DOHH2 (cell line): Measurements from ENCODE around the gene CD36.

ENCODE experiments used
- H3F3A ChIP-seq: fragments of 200-600 bp; sonication (generic), shearing (Covaris generic); 2 replicates; pipeline ENCODE4 v1.6.0; 2016; ENCODE audit warnings: antibody characterized with exemption, mild to moderate bottlenecking; ENCODE audit not compliant: control insufficient read depth, insufficient read depth
- H3K27ac ChIP-seq: fragments of 200-600 bp; sonication (generic); 2 replicates; pipeline ENCODE4 v1.5.1; 2014; ENCODE audit warnings: low read depth, mild to moderate bottlenecking, low read length, moderate library complexity
- H3K27me3 ChIP-seq: fragments of 200-600 bp; sonication (generic); 2 replicates; pipeline ENCODE4 v1.6.1; 2014; ENCODE audit warnings: mild to moderate bottlenecking, low read length, mixed read lengths; ENCODE audit not compliant: control insufficient read depth
- H3K36me3 ChIP-seq: fragments of 200-600 bp; sonication (generic); 2 replicates; pipeline ENCODE4 v1.6.1; 2014; ENCODE audit warnings: mild to moderate bottlenecking, low read length, moderate library complexity, mixed read lengths; ENCODE audit not compliant: control insufficient read depth
- H3K4me1 ChIP-seq: fragments of 200-600 bp; sonication (generic); 2 replicates; pipeline ENCODE4 v1.6.1; 2014; ENCODE audit warnings: mild to moderate bottlenecking, low read length, mixed read lengths; ENCODE audit not compliant: control insufficient read depth
- H3K4me2 ChIP-seq: fragments of 200-600 bp; sonication (generic); 2 replicates; pipeline ENCODE4 v1.6.0; 2014; ENCODE audit warnings: mild to moderate bottlenecking, low read length, moderate library complexity
- H3K4me3 ChIP-seq: fragments of 200-600 bp; sonication (generic); 2 replicates; pipeline ENCODE4 v1.5.1; 2014; ENCODE audit warnings: mild to moderate bottlenecking, low read length, mixed read lengths
- H3K79me2 ChIP-seq: fragments of 200-600 bp; sonication (generic); 2 replicates; pipeline ENCODE4 v1.6.1; 2014; ENCODE audit warnings: mild to moderate bottlenecking, low read length, mixed read lengths; ENCODE audit not compliant: control insufficient read depth
- H3K9me2 ChIP-seq: fragments of 200-600 bp; sonication (generic); replicated peaks from 2 replicates; pipeline ENCODE4 v1.6.1; 2014; ENCODE audit warnings: mild to moderate bottlenecking, low read length, mixed read lengths; ENCODE audit not compliant: control insufficient read depth
- H3K9me3 ChIP-seq: fragments of 200-600 bp; sonication (generic); 2 replicates; pipeline ENCODE4 v1.6.1; 2014; ENCODE audit warnings: antibody characterized with exemption, low read length, mixed read lengths; ENCODE audit not compliant: control insufficient read depth, insufficient read depth
- H4K20me1 ChIP-seq: fragments of 200-600 bp; sonication (generic); 2 replicates; pipeline ENCODE4 v1.6.0; 2014; ENCODE audit warnings: low read depth, mild to moderate bottlenecking, antibody characterized with exemption, low read length, moderate library complexity; ENCODE audit not compliant: control insufficient read depth, insufficient read depth
- CTCF ChIP-seq: fragments of 200-600 bp; sonication (generic); IDR thresholded peaks from one replicate; pipeline ENCODE4 v1.5.1; 2014; ENCODE audit warnings: antibody characterized with exemption, mild to moderate bottlenecking, low read depth, low read length; ENCODE audit not compliant: poor library complexity, severe bottlenecking
- EZH2phosphoT487 ChIP-seq: fragments of 200-600 bp; sonication (generic); IDR thresholded peaks from 2 replicates; pipeline ENCODE4 v1.6.1; 2017; ENCODE audit warnings: borderline replicate concordance, mild to moderate bottlenecking, antibody characterized with exemption, low read length, moderate library complexity, mixed read lengths

Gene CD36

DNA sequence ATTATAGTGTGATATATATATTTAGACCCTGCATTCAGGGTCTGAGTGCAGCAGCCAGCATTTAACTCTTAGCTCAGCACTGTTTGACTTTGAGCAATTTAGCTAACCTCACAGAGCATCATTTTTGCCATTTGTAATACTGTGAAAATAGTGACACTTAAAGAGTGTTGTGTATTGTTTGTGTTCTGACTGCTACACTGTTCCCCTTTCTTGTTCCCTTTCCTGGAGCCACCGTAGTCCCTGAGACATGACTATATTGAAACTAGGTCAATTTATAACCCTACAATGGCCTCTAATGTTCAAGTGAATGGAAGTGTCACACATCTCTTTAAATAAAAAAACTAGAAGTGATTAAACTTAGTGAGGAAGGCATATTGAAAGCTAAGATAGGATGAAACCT lies 20.3 kb upstream of the CD36 start:
- H3K27me3 ChIP-seq: no peaks in the 10 kb centered on the region
- H3F3A ChIP-seq: no peaks in the 10 kb centered on the region
- H3K4me1 ChIP-seq: no peaks in the 10 kb centered on the region
- H3K4me2 ChIP-seq: no peak overlapping the region
- H4K20me1 ChIP-seq: no peaks in the 10 kb centered on the region
- H3K4me3 ChIP-seq: no peak overlapping the region
- no peaks in the 10 kb centered on the region for H3K9me3 ChIP-seq
- TF ChIP-seq CTCF (no peak), EZH2phosphoT487 (no peak)
- no peaks in the 10 kb centered on the region for H3K79me2 ChIP-seq
- H3K27ac ChIP-seq: no peak overlapping the region
- H3K9me2 ChIP-seq: no peaks in the 10 kb centered on the region; the same call in 1 of the 2 replicates
- no peaks in the 10 kb centered on the region for H3K36me3 ChIP-seq

DNA sequence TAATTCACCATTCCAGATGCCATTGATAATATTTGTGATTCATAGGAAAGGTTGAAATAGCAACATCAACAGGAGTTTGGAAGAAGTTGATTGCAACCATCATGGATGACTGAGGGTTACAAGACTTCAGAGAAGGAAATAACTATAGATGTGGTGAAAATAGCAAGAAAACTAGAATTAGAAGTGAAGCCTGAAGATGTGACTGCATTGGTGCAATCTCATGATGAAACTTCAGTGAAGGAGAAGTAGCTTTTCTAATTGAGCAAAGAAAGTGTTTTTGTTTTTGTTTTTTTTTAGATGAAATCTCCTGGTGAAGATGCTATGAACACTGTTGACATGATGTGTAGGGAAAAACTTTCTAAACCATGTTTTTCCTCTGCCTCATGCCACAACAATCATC lies 18.7 kb upstream of the CD36 start:
- no peaks in the 10 kb centered on the region for H3K4me1 ChIP-seq
- H3K79me2 ChIP-seq: no peaks in the 10 kb centered on the region
- H3F3A ChIP-seq: no peaks in the 10 kb centered on the region
- no peaks in the 10 kb centered on the region for H4K20me1 ChIP-seq
- H3K36me3 ChIP-seq: no peaks in the 10 kb centered on the region
- no peaks in the 10 kb centered on the region for H3K27me3 ChIP-seq
- H3K27ac ChIP-seq: no peak overlapping the region
- TF ChIP-seq CTCF: no peak
- TF ChIP-seq EZH2phosphoT487: no peak
- no peak overlapping the region for H3K4me2 ChIP-seq
- H3K9me2 ChIP-seq: no peaks in the 10 kb centered on the region; the same call in 1 of the 2 replicates
- H3K4me3 ChIP-seq: no peak overlapping the region
- H3K9me3 ChIP-seq: no peaks in the 10 kb centered on the region

GRCh38 chr7:80622541-80622940 lies 15.9 kb upstream of the CD36 start:
- Histone ChIP-seq H3K9me2 (no peaks in the 10 kb centered on the region; the same call in 1 of the 2 replicates), H3K4me2 (no peak overlapping the region), H3K36me3 (no peaks in the 10 kb centered on the region), H3F3A (no peaks in the 10 kb centered on the region), H3K27ac (no peak overlapping the region), H3K4me1 (no peaks in the 10 kb centered on the region), H3K9me3 (no peaks in the 10 kb centered on the region), H3K4me3 (no peak overlapping the region), H4K20me1 (no peaks in the 10 kb centered on the region), H3K27me3 (no peaks in the 10 kb centered on the region), H3K79me2 (no peaks in the 10 kb centered on the region)
- TF ChIP-seq EZH2phosphoT487: no peak
- no peak for TF ChIP-seq CTCF
